Activated CD4-positive, alpha-beta T cell treated with anti-CD3 and anti-CD28 coated beads for 48 hours (primary cell): Measurements from ENCODE around the gene TEAD3.
"Not testable (repeated sequence)": the region's sequence is repeated elsewhere in the genome, so short reads cannot be mapped to it uniquely, and the experiment has no call there.

Source experiments
- DNase-seq: peaks from one replicate; pipeline ENCODE4 v3.0.0-alpha.2; 2020

Gene TEAD3

GRCh38 chr6:35445691-35446090 lies 51.2 kb downstream of the TEAD3 start:
- DNase-seq = peak; percentile 23

GRCh38 chr6:35443341-35444030 lies 53.4 kb downstream of the TEAD3 start:
- no peak for DNase-seq

GRCh38 chr6:35442693-35443092 lies 54.2 kb downstream of the TEAD3 start:
- DNase-seq = no peak

- DNase-seq = no peak
These were observed 55.2 kb downstream of the TEAD3 start for GRCh38 chr6:35441642-35442041.

GRCh38 chr6:35441205-35441604 lies 55.7 kb downstream of the TEAD3 start:
- no peak for DNase-seq

GRCh38 chr6:35439308-35439707 lies 57.6 kb downstream of the TEAD3 start:
- DNase-seq = no peak

- DNase-seq = not testable (repeated sequence)
These were observed 58.4 kb downstream of the TEAD3 start for GRCh38 chr6:35438378-35439065.

GRCh38 chr6:35436071-35436857 lies 60.6 kb downstream of the TEAD3 start:
- DNase-seq = no peak

- no peak for DNase-seq
These were observed 61.6 kb downstream of the TEAD3 start for GRCh38 chr6:35435074-35435837.

GRCh38 chr6:35432702-35433101 lies 64.2 kb downstream of the TEAD3 start:
- not testable (repeated sequence) for DNase-seq

GRCh38 chr6:35432291-35432690 lies 64.6 kb downstream of the TEAD3 start:
- no peak for DNase-seq

GRCh38 chr6:35429463-35429862 lies 67.4 kb downstream of the TEAD3 start:
- no peak for DNase-seq

- DNase-seq = no peak
These were observed 68.3 kb downstream of the TEAD3 start for GRCh38 chr6:35428421-35429149.

- DNase-seq = no peak
These were observed 69.0 kb downstream of the TEAD3 start for GRCh38 chr6:35427851-35428321.

GRCh38 chr6:35427435-35427834 lies 69.4 kb downstream of the TEAD3 start:
- no peak for DNase-seq

GRCh38 chr6:35426074-35426473 lies 70.8 kb downstream of the TEAD3 start:
- DNase-seq = no peak

GRCh38 chr6:35425284-35425683 lies 71.6 kb downstream of the TEAD3 start:
- DNase-seq = no peak
